ENCODE measurements around the gene PARP14. TPM values are rescaled to one million over a fixed set of nuclear protein-coding genes. Genes with fewer than 3 reads are reported as not detected.

PARP14 gene
- total RNA-seq, 2 experiments from 2014 or later, result 29.0 to 31.6 TPM

- Histone ChIP-seq H3K27me3 (ENCODE audit: control insufficient read depth in 1 of 2, insufficient read depth in 2 of 2, low read length in 2 of 2) (no peaks in the 10 kb centered on the region), H3K9me3 (ENCODE audit: control insufficient read depth in 1 of 2, insufficient read depth in 1 of 2, low read length in 2 of 2) (no peaks in the 10 kb centered on the region), H3K4me1 (ENCODE audit: insufficient read depth, low read length) (no peaks in the 10 kb centered on the region), H3K4me3 (ENCODE audit: low read length) (no peak overlapping the region), H3K27ac (ENCODE audit: low read depth in 1 of 2, low read length in 2 of 2) (no peak overlapping the region), H3K36me3 (ENCODE audit: insufficient read depth, low read length) (no peaks in the 10 kb centered on the region)
- POLR2A ChIA-PET, result no interaction called here
- intact Hi-C loops (cut with DNase I, micrococcal nuclease), result no loop called here
- no peak for ATAC-seq (ENCODE audit: poor library complexity)
- no peaks in the 10 kb centered on the region for H3K36me3 Mint-ChIP-seq (ENCODE audit: low read depth)
- H3K9me3 Mint-ChIP-seq, result no peaks in the 10 kb centered on the region
- no peak for TF ChIP-seq CTCF (IDR thresholded peaks at IDR 0.05)
- DNase-seq, result no peak
- no peaks in the 10 kb centered on the region for H3K27me3 Mint-ChIP-seq
- H3K4me1 Mint-ChIP-seq (ENCODE audit: low read depth), result no peaks in the 10 kb centered on the region
- no peak overlapping the region for H3K4me3 Mint-ChIP-seq
- CTCF ChIA-PET, result no interaction called here
- no peak overlapping the region for H3K27ac Mint-ChIP-seq
Measured at GRCh38 chr3:122660297-122660974, 20.2 kb upstream of the PARP14 start.

- CTCF ChIA-PET, result no interaction called here
- Mint-ChIP-seq H3K9me3 (no peaks in the 10 kb centered on the region), H3K4me3 (no peak overlapping the region), H3K27ac (no peak overlapping the region), H3K36me3 (ENCODE audit: low read depth) (no peaks in the 10 kb centered on the region), H3K27me3 (no peaks in the 10 kb centered on the region), H3K4me1 (ENCODE audit: low read depth) (no peaks in the 10 kb centered on the region)
- Histone ChIP-seq H3K4me3 (ENCODE audit: low read length) (no peak overlapping the region), H3K4me1 (ENCODE audit: insufficient read depth, low read length) (no peaks in the 10 kb centered on the region), H3K27ac (ENCODE audit: low read depth in 1 of 2, low read length in 2 of 2) (no peak overlapping the region), H3K9me3 (ENCODE audit: control insufficient read depth in 1 of 2, insufficient read depth in 1 of 2, low read length in 2 of 2) (no peaks in the 10 kb centered on the region), H3K36me3 (ENCODE audit: insufficient read depth, low read length) (no peaks in the 10 kb centered on the region), H3K27me3 (ENCODE audit: control insufficient read depth in 1 of 2, insufficient read depth in 2 of 2, low read length in 2 of 2) (no peaks in the 10 kb centered on the region)
- ATAC-seq (ENCODE audit: poor library complexity) (no peak), DNase-seq (peak in 1 of 14 experiments; percentile 26)
- POLR2A ChIA-PET, result no interaction called here
- intact Hi-C loops (cut with DNase I, micrococcal nuclease), result no loop called here
- TF ChIP-seq CTCF (IDR thresholded peaks at IDR 0.05), result no peak
Measured at GRCh38 chr3:122661633-122662032, 19.0 kb upstream of the PARP14 start.

GRCh38 chr3:122662505-122662904 is 18.1 kb upstream of the PARP14 start:
- Mint-ChIP-seq H3K4me1 (ENCODE audit: low read depth) (no peaks in the 10 kb centered on the region), H3K27me3 (no peaks in the 10 kb centered on the region), H3K27ac (no peak overlapping the region), H3K9me3 (no peaks in the 10 kb centered on the region), H3K4me3 (no peak overlapping the region), H3K36me3 (ENCODE audit: low read depth) (no peaks in the 10 kb centered on the region)
- Histone ChIP-seq H3K4me1 (ENCODE audit: insufficient read depth, low read length) (no peaks in the 10 kb centered on the region), H3K4me3 (ENCODE audit: low read length) (no peak overlapping the region), H3K9me3 (ENCODE audit: control insufficient read depth in 1 of 2, insufficient read depth in 1 of 2, low read length in 2 of 2) (no peaks in the 10 kb centered on the region), H3K36me3 (ENCODE audit: insufficient read depth, low read length) (no peaks in the 10 kb centered on the region), H3K27ac (ENCODE audit: low read depth in 1 of 2, low read length in 2 of 2) (no peak overlapping the region), H3K27me3 (ENCODE audit: control insufficient read depth in 1 of 2, insufficient read depth in 2 of 2, low read length in 2 of 2) (no peaks in the 10 kb centered on the region)
- ATAC-seq (ENCODE audit: poor library complexity) (no peak), DNase-seq (no peak)
- intact Hi-C loops (cut with DNase I, micrococcal nuclease), result no loop called here
- ChIA-PET CTCF (no interaction called here), POLR2A (interaction anchor here (0.5 kb wide), 1 partner anchor 76 kb away, joined by 3 read pairs; no protein-coding TSS in a partner anchor)
- no peak for TF ChIP-seq CTCF (IDR thresholded peaks at IDR 0.05)
